Subcutaneous adipose tissue (tissue), 4 donors: ENCODE measurements around the gene TOP1. TPM values are rescaled to one million over a fixed set of nuclear protein-coding genes. Genes with fewer than 3 reads are reported as not detected.

Source experiments
- total RNA-seq, 4 donors: library from RNA; depleted of rRNA; stranded (reverse); fragments of >200 nt; gene quantifications; one replicate each; pipeline ENCODE4 v1.1.0, GENCODE V29; 2016
- TF ChIP-seq, protein P1 (sequence below): fragments of 450-650 bp; IDR thresholded peaks from one replicate; pipeline ENCODE4 v1.5.1; 2016; ENCODE audit warnings: low read depth, mild to moderate bottlenecking, control low read depth, antibody characterized with exemption, moderate library complexity

The TOP1 gene
- total RNA-seq, 4 donors from 2014 or later: 24.6 to 59.2 (median 31.7) TPM

DNA sequence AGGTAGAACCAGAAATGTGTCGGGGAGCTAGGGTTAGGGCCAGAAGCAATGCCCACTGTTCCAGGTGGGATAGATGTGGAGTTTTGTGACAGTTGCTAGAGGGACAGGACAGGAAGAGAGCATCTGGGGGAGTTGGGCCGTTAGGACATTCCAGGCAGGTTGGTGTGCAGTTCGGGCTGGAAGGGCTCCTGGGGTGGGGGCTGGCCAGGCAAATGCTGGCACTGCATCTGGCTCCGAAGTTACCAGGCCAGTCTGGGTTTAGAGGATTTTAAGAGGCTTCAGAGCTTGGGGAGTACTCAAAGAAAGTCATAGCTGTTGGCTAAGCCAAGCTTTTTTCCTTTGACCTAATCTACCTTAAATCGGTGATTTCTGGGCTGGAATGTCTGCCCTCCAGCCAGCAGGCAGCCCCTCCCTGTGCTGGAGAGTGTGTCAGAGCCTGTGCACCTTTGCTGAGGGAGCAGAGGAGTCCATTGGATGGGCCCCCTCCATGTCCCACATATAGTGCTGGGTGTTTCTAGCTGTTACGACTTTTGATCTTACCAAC lies 129.5 kb downstream of the TOP1 start:
- TF ChIP-seq, protein P1, sequence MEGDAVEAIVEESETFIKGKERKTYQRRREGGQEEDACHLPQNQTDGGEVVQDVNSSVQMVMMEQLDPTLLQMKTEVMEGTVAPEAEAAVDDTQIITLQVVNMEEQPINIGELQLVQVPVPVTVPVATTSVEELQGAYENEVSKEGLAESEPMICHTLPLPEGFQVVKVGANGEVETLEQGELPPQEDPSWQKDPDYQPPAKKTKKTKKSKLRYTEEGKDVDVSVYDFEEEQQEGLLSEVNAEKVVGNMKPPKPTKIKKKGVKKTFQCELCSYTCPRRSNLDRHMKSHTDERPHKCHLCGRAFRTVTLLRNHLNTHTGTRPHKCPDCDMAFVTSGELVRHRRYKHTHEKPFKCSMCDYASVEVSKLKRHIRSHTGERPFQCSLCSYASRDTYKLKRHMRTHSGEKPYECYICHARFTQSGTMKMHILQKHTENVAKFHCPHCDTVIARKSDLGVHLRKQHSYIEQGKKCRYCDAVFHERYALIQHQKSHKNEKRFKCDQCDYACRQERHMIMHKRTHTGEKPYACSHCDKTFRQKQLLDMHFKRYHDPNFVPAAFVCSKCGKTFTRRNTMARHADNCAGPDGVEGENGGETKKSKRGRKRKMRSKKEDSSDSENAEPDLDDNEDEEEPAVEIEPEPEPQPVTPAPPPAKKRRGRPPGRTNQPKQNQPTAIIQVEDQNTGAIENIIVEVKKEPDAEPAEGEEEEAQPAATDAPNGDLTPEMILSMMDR: no peak

DNA sequence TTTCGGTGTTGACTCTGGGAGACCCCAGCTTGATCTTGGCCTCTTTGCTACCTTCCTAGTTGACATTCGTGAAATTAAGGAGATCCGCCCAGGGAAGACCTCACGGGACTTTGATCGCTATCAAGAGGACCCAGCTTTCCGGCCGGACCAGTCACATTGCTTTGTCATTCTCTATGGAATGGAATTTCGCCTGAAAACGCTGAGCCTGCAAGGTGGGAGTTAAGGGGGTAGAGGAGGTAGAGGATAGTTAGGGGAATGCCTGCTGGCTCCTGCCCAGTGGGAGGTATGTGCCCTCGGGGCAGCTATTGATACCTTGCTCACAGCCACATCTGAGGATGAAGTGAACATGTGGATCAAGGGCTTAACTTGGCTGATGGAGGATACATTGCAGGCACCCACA lies 130.9 kb downstream of the TOP1 start:
- TF ChIP-seq, protein P1: no peak

DNA sequence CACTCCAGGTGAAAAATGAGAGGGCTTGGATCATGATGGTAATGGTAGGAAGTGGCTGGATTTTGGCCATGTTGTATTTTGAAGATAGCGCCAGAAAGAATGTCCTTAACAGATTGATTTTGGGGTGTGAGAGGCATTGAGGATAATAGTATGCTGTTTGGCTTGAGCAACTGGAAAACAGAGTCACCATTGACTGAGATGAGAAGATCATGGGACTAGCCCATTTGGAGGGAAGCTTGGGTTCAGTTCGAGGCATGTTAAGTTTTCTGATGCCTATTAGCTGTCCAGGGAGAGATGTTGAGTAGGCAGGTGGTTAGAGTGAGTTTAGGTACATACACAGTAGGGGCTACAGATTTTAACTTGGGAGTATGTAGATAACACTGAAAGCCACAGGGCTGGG lies 132.1 kb downstream of the TOP1 start:
- TF ChIP-seq, protein P1: no peak

DNA sequence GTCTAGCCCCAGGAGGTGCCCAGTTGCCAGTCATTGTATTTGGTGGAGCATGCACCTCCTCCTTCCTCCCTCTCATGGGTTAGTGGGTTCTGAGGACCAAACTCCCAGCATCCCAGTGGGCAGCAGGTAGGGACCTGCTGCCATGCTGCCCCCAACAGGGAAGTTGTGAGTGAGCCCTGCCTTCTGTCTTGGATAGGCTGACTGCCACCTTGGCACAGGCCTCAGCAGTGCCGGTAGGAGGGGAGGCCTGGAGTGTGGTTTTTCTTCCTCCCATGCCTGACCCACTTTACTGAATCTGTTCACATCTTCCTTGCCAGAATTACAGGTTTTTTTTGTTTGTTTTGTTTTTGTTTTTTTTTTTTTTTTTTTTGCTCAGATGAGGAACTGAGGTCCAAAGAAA lies 133.3 kb downstream of the TOP1 start:
- TF ChIP-seq, protein P1: no peak

DNA sequence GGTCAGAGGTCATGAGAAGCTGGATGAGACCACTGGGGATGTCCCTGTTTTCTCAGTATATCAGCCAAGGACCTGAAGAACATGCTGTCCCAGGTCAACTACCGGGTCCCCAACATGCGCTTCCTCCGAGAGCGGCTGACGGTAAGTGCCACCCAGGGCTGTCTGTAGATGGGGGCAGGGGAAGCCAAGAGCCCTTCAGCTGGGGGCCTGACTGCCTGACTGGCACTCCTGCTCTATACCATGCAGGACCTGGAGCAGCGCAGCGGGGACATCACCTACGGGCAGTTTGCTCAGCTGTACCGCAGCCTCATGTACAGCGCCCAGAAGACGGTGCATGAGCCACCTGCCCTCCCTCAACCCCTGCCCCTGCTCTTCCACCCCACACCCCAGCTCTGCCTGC lies 133.8 kb downstream of the TOP1 start:
- TF ChIP-seq, protein P1: no peak

DNA sequence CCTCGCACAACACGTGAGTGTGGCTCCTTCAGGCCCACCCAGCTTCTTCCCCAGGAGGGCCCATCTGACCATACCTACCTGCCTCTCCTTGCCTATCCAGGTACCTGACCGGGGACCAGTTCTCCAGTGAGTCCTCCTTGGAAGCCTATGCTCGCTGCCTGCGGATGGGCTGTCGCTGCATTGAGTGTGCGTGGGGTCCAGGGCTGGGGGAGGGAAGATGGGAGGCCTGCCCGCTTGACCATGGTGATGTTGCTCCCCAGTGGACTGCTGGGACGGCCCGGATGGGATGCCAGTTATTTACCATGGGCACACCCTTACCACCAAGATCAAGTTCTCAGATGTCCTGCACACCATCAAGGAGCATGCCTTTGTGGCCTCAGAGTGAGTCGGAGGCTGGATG lies 135.2 kb downstream of the TOP1 start:
- TF ChIP-seq, protein P1: no peak

DNA sequence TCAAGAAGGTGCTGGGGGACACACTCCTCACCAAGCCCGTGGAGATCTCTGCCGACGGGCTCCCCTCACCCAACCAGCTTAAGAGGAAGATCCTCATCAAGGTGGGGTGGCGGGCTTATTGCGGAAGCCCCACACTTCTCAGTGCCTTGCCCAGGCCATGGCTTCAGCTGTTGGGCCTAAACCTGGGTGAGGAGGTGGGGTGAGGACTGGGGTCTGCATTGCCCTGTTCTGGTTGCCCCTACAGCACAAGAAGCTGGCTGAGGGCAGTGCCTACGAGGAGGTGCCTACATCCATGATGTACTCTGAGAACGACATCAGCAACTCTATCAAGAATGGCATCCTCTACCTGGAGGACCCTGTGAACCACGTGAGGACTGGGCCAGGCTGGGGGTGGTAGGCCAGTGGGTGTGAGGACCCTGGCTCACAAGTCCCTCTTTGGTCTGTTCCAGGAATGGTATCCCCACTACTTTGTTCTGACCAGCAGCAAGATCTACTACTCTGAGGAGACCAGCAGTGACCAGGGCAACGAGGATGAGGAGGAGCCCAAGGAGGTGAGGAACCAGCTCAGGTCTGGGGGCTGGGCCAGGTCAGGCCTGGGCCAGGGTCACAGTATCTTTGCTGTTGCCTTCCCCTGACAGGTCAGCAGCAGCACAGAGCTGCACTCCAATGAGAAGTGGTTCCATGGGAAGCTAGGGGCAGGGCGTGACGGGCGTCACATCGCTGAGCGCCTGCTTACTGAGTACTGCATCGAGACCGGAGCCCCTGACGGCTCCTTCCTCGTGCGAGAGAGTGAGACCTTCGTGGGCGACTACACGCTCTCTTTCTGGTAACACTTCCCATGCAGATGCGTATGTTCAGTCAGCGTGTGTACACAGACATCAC lies 136.6 kb downstream of the TOP1 start:
- TF ChIP-seq, protein P1: no peak
